HL-60/S4 treated with phorbol 12-myristate 13-acetate at 8.2 ng/mL for 4 days and 3 days (cell line): ENCODE data around the gene SLC25A3.
"Not testable (repeated sequence)": the region's sequence is repeated elsewhere in the genome, so short reads cannot be mapped to it uniquely, and the experiment has no call there.

ENCODE experiments used
- in situ Hi-C: fragments of 300-500 bp; cut with MboI; formaldehyde crosslinking; loops from 2 replicates; pipeline ENCODE4 v1.15.0; 2022; ENCODE audit warnings: low sequenced_read_pairs

Gene SLC25A3

DNA sequence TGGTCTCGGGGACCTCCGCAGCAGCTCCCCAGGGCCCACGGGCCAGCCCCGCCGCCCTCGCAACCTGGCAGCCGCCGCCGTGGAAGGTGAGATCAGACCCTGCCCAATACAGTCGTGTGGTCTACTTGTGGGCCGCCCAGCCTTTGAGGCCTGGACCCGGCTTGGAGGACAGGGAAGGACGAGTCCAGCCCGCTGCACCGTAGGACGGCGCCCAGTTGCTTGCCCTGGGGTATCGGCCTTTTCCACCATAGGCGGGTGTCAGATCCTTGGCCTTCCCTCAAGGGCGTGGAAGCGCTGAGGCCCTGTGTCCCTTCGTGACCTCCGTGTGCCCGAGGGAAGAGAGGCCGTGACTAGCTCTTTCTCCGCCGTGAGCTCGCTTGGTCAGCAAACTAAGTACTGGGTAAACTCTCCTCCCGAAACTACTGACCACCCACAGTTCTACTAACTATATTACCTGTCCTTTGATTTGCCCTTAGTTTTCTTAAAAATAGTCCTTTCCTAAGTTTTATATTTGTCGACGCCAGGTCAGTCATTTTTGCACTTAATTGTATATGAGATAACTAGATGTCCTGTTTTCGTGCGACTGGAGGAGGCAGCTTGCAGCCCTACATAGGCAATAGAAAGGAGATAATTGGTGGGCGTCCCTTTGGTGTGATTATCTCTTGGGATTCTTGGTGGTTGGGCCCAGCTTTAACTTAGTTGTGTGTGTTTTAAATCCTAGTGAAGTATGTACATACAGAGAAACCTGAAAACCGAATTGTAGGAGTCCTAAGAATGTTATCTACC is 757 bp downstream of the SLC25A3 start:
- in situ Hi-C loops: no loop called here

DNA sequence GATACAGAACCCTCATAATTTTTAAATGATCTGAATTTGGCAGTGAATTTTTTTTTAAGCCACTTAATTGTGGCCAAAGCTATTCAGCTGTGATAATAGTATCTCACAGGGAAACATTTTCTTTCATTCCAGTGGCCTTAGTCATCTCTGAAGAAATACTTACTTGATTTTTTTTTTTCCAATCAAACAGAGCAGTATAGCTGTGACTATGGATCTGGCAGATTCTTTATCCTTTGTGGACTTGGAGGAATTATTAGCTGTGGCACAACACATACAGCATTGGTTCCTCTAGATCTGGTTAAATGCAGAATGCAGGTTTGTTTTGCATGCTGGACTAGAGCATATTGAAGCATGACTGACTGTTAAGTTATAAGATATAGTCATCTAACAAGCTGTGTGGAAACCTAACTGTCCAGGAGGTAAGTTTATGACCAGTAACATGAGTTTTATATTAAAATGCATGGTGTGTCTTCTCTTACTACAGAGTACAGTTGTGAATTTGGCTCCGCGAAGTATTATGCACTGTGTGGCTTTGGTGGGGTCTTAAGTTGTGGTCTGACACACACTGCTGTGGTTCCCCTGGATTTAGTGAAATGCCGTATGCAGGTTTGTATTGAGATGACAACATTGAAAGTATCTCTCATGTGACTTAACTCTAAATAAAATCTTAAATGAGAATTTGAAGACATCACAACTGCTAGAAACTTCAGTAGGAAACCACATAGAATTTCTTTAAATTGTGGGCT is 1.9 kb downstream of the SLC25A3 start:
- in situ Hi-C loops: no loop called here

DNA sequence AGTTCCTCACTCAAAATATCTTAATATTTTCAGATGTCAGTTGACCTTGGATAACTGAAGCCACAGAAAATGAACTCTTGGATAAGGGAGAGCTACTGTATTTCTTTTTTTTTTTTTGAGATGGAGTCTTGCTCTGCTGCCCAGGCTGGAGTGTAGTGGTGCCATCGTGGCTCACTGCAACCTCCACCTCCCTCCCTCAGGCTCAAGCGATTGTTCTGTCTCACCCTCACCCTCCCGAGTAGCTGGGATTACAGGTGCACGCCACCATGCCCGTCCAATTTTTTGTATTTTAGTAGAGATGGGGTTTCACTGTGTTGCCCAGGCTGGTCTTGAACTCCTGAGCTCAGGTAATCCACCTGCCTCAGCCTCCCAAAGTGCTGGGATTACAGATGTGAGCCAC is 3.8 kb downstream of the SLC25A3 start:
- in situ Hi-C loops: not testable (repeated sequence)

DNA sequence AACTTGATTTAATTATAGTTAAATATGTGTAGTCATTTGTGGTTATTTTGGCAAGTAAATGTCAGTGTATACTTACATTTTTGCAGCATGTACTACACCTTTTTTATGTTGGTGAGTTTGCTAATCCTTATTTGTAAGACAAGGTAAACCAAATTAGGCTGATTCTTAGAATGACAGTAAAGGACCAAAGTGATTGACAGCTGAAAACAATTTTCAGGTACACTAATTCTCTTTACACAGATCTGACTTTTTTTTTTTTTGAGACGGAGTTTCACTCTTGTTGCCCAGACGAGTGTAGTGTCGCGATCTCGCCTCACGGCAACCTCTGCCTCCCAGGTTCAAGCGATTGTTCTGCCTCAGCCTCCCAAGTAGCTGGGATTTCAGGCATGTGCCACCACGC is 8.4 kb downstream of the SLC25A3 start:
- in situ Hi-C loops: no loop called here

DNA sequence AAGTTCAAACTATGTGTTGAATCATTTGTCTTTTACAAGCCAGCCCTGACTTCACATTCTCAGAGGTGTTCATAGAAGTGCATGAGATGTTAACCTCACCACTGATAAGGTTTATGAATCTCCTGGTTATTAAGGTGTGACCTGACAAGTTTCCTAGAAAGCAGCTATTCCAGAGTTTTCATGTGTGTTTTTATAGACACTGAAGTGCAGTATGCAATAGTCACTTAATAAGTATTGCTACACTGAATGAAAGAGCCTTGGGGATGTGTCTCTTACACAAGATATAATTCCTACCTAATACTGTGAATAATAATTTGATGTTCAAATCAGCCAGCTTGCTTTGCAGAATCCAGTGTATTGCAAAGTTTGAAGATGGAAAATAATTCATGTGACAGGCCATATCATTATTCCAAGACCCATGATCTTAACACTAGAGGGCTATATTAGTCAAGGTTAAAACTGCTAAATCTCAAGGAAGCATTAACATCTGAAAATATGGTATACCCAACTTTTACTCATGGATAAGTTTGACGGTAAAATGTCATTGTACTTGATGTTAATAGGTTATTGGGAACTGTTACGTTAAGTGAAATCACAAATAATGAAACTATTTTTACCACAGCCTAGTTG is 13.0 kb downstream of the SLC25A3 start:
- in situ Hi-C loops: no loop called here

DNA sequence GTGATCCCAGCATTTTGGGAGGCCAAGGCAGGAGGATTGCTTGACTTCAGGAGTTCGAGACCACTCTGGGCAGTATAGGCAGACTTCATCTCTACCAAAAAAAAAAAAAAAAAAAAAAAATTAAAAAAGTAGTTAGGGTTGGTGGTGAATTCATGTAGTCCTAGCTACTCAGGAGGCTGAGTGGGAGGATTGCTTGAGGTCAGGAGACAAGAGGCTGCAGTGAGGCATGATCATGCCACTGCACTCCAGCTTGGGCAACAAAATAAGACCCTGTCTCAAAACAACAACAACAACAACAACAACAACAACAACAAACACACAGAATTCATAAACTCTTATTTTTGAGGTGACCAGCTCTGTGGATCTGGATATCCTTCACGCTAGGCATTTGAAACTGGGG is 17.1 kb downstream of the SLC25A3 start:
- in situ Hi-C loops: no loop called here

DNA sequence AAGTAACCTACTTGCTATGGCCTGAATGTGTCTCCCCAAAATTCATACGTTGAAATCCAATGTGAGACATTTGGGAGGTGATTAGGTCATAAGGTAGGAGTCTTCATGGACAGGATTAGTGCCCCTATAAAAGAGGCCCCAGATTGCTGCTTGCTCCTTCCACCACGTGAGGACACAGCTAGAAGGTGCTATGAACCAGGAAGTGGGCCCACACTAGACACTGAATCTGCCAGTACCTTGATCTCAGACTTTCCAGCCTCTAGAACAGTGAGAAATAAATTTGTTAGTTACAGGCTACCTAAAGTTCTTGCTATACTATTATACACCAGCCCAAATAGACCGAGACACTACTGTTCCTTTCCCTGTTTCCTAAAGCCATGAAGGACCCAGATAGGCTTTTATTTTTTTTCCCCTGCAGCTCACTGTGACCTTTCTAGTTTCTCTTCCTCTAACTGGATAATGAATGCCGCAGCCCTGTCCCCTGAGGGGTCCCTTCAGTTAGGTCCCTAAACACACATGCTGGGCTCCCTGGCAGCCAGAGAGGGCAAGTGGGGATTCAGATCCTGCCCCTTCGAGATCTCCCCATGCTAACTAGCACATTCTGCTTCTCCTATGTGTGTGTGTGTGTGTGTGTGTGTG is 19.3 kb downstream of the SLC25A3 start:
- in situ Hi-C loops: no loop called here

DNA sequence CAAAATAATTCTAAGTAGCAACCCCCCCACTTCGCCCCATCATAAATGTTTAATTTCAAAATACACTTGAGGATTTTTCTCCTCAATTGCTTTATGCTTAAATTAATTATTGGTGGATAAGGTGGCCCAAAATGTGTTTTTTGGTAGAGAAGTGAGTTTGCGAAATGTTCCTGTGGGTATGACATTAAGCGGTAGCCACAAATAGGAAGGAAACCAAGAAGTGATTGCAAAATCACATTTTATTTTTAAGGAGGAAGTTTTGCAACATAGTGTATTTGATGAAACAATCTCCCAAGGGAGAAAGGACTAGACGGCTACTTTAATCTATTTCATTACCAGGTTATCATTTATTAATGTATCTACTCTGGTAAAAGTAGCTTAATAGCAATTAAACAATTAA is 25.5 kb downstream of the SLC25A3 start:
- in situ Hi-C loops: no loop called here

DNA sequence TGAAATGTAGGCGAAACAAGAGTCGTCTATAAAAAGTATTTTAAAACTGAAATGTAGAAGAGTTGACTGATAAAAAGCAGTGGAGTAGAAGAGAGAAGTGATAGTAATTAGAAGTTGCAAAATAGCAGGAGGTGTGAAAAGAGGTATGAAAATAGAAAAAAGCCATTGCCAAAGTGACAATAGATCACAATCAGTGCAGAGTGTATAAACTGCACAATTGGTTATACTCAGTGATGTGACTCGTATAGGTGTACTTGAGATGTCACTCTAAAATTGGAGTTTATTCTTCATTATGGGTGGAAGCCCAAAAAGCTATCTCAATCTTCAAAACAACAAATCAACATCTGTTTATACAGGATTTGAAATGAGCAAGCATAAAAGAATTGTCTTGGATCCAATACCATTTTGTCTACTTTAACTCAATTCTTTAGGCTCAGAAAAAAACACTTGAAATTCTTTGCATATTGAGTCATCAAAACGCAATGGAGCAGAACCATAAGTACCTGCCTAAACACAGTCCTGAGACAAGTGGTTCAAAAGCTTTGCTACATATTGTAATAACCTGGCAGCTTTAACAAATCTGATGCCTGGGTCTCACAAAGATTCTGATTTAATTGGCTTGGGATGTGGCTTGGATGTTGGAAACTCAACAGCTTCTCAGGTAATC is 42.3 kb downstream of the SLC25A3 start:
- in situ Hi-C loops: no loop called here

DNA sequence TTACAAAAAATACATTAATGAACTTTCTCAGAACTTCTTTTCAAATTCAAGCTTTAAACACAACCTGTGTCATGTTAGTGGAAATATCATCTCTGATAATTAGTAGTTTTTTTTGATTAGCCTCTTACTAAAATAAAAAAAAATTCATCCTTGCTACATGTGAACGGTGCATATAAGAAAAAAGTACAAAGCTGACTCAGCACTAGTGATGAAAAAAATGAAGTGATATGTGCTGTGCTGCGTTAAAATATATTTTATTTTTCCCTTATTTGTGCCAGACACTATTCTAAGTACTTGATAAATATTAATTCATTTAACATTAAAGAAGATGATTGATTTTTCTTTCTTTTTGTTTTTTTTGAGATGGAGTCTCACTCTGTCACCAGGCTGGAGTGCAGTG is 43.6 kb downstream of the SLC25A3 start:
- in situ Hi-C loops: no loop called here

DNA sequence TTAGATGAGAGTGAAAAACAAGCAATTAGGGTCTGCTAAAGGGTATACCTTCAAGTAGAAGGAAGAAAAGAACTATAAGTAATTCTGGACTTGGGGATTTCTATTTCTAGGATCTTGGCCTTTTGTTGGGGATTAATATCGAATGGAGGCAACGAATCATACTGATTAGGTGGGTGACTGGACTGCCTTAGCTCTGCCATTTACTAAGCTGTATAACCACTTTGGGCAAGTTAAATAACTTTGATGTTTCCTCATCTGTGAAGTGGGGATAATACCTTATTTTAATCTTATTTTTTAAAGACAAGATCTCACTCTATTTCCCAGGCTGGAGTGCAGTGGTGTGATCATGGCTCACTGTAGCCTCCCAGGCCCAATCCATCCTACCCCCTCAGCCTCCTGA is 44.5 kb downstream of the SLC25A3 start:
- in situ Hi-C loops: no loop called here

DNA sequence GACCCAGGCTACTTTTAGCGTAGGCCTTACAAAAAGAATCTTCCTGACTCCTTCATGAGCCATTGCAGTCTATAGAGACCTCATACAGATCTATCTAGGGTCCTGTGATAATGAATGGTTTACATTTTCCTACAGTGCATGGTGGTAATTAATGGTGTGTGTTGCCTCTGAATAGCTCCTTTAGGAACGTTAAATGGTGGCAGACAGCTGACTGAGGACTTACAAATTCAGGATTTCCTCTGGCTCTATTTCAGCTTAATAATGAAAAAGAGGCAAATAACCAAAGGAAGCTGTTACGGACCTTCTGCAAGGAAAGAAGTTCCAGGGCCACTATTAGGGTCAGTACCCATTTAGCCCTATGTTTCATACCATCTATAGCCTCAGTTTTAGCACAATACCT is 46.0 kb downstream of the SLC25A3 start:
- in situ Hi-C loops: no loop called here

DNA sequence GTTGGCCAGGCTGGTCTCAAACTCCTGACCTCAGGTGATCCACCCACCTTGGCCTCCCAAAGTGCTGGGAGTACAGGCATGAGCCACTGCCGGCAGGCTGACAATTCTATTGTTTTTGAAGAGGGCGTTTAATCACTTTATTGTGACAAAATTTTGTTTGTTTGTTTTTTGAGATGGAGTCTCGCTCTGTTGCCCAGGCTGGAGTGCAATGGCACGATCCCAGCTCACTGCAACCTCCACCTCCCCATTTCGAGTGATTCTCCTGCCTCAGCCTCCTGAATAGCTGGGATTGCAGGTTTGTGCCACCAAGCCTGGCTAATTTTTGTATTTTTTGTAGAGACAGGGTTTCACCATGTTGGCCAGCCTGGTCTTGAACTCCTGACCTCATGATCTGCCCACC is 49.3 kb downstream of the SLC25A3 start:
- in situ Hi-C loops: not testable (repeated sequence)

DNA sequence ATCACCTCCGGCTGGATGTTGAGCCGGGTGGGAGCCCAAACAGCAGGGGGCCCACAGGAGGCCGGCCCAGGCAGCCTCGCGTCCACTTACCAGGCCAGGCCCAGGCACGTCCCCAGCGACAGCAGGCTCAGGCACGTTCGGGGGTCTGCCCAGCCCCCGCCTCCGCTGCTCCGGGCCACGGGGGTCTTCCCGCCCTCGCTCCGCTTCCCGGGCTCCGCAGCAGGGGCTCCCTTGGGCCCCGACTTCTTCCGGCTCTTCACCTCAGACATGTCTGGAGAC is 50.9 kb downstream of the SLC25A3 start:
- in situ Hi-C loops: no loop called here

DNA sequence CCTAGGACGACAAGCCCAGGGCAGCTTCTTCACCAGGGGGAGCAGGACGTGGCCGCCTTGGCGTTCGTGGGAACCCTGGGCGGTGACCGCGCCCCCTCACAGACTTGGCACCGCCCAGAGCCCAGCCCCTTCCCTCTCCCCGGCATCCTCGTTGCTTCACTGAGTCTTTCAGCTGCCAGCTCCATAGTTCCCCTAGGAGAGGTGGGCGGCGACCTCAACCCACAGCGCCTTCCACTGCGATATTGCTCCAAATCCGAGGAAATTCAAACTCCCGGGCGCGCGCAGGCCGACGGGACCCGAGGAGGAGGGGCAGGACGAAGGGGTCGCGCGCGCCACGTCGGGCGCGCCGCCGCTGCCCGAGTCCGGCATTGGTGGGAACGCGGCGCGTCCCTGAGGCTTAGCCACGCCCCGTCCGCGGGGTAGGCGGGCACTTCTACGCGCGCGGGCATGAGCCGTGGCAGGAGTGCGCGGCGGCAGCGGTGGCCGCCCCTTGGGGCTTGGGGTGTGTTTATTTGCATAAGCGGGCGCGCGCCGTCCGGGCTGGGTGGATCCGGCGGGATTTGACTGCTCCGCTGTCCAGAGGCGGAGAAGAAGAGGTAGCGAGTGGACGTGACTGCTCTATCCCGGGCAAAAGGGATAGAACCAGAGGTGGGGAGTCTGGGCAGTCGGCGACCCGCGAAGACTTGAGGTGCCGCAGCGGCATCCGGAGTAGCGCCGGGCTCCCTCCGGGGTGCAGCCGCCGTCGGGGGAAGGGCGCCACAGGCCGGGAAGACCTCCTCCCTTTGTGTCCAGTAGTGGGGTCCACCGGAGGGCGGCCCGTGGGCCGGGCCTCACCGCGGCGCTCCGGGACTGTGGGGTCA is 51.5 kb downstream of the SLC25A3 start, which contains the start of the genes APAF1 and IKBIP:
Gene APAF1, plus strand, starts transcription at position 579 of the 860 bp plus-strand sequence. CDS start 3,070 bp downstream, outside the sequence.
Gene IKBIP, minus strand, starts transcription at position 77 of the 860 bp plus-strand sequence. CDS start 87 bp downstream, outside the sequence.
- in situ Hi-C loops: no loop called here

DNA sequence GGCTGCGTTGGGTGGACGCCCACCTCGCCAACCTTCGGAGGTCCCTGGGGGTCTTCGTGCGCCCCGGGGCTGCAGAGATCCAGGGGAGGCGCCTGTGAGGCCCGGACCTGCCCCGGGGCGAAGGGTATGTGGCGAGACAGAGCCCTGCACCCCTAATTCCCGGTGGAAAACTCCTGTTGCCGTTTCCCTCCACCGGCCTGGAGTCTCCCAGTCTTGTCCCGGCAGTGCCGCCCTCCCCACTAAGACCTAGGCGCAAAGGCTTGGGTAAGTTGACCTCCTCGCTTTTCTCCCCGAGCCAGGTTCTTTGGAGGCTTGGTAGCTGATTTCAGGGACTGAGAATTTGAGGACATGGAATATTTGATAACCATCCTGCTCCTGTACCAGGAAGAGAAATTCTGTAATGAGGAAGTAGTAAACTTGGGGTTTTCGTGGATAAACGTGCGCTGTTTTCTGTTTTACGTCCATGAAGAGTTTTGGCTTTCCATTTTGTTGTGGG is 52.1 kb downstream of the SLC25A3 start:
- in situ Hi-C loops: no loop called here

DNA sequence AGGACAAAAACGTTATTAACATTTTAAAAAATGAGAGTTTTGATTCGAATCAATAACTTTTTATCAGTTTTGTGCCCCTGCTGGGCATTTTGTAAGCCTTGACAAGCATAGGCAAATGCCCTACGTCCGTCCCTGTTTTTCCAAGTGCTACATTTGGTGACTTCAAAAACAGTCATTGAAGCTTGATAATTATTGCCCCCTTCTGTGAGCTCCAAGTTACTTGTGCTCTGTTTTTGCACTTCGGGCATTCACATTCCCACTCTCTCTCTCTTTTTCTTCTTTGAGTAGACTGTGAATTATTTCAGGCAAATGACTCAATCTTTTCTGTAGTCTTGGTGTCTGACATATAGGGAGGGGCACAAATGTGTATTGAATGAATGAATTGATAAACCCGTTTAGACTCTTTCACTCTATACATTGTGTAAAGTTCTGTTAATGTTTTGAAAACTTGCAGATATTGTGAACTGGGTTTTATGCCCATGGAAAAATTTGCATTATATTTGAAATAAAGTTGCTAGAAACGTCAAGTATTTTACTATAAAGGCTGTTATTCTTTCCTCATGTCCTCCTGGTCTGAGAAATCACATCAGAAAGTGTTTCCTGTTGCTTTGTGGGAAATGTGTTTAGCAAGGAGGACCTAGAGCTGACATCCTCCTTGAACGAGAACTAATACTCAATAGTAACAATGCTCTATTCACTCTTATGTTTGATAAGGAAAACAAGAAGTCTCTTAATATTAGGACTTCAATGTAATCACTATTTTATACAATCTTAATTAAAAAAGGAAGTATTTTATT is 53.0 kb downstream of the SLC25A3 start:
- in situ Hi-C loops: no loop called here

DNA sequence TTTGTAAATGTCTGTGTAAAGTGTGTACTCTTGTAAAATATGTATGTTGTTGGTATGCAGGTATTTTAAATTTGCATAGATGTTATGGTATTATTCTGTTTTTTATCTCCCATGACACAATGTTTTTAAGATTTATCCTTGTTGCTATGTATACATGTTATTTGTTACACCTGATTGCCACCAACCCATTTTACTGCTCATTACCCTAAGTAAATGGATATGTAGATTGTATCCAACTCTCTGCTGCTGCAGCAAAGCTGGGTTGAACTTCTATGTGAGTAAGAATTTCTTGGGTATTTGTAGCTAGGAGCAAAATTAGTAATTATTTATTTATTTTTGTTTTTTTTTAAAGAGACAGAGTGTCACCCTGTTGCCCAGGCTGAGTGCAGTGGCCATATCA is 57.8 kb downstream of the SLC25A3 start:
- in situ Hi-C loops: no loop called here

DNA sequence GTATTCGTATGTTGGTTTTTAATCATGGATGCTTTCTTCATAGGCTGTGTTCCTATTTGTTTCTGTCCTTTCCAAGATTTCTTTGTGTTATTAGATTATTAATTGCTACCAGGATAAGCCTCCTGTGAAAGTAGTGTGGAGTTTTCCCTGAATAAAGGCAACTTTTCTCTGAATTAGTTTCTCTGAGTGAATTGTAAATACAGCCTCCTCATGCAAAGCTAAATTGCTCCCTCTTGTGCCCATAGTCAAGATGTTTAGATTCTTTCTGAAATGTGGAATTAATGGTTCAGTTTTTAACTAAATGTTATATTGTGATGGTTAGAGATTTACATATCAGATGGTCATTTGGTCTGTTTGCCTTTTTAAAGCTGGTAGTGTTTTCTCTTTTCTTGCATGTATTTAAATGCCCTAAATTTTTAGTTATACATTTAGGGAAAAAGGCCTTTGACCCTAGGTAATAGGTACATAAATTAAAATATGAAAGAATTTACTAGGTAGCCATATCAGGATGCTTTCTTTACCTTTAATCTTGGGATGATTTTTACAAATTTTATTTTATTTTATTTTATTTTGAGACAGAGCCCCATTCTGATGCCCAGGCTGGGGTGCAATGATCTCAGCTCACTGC is 60.5 kb downstream of the SLC25A3 start:
- in situ Hi-C loops: no loop called here
